Stimulated activated CD4-positive, alpha-beta T cell treated with anti-CD3 and anti-CD28 coated beads, Interleukin-2, amount 100 ng/mL, for 4 hours (primary cell): Measurements from ENCODE around the gene NACC2.

Experiments
- DNase-seq: peaks from one replicate; pipeline ENCODE4 v3.0.0-alpha.2; 2020; ENCODE audit warnings: low read depth

Gene NACC2

DNA sequence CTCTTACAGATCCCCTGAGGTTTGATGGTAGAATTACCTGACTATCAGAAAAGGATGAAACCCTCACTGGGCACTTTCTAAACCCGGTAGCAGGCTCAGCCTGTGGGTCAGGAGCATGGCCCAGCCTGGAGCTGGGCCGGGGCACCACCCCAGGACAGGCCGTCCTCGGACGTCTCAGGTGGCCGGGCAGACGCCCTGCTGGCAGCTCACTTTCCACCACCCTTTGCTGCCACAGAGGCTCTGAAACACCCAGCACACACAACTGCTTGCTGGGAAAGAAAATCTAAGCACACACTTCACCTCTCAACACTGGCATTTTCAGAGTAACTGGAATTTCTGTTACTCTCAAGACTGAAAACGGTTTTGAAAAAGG is 138.3 kb downstream of the NACC2 start:
- DNase-seq: no peak
